HepG2 (cell line): ENCODE measurements around the gene LASP1. TPM values are rescaled to one million over a fixed set of nuclear protein-coding genes. Genes with fewer than 3 reads are reported as not detected.

Source experiments
- IKZF4 ChIP-seq: sonication (generic); formaldehyde crosslinking; IDR thresholded peaks from 2 replicates; pipeline ENCODE4 v1.5.1; 2020; ENCODE audit warnings: borderline replicate concordance, mild to moderate bottlenecking, low read depth, missing genetic modification reagents; ENCODE audit errors: not compliant biosample characterization
- KAT8 ChIP-seq: IDR thresholded peaks from 2 replicates; pipeline ENCODE4 v1.6.1; 2016; ENCODE audit warnings: missing genetic modification reagents, missing compliant biosample characterization
- NFYC ChIP-seq: IDR thresholded peaks from 2 replicates; pipeline ENCODE4 v1.6.1; 2016; ENCODE audit warnings: missing genetic modification reagents, missing compliant biosample characterization
- NRL ChIP-seq: sonication (generic); formaldehyde crosslinking; IDR thresholded peaks from 2 replicates; pipeline ENCODE4 v1.5.0; 2020; ENCODE audit warnings: missing genetic modification reagents, mild to moderate bottlenecking, moderate library complexity, borderline replicate concordance
- RFX1 ChIP-seq: fragments of 450-650 bp; IDR thresholded peaks from 2 replicates; pipeline ENCODE4 v1.6.1; 2017
- SNAI1 ChIP-seq: sonication (generic); formaldehyde crosslinking; IDR thresholded peaks from 2 replicates; pipeline ENCODE4 v1.5.0; 2020; ENCODE audit warnings: mild to moderate bottlenecking, missing genetic modification reagents, borderline replicate concordance
- TGIF2 ChIP-seq: IDR thresholded peaks from 2 replicates; pipeline ENCODE4 v1.6.1; 2016; ENCODE audit warnings: control low read depth, missing compliant biosample characterization
- ZFP36 ChIP-seq: fragments of 150-350 bp; IDR thresholded peaks from 2 replicates; pipeline ENCODE4 v1.6.1; 2018; ENCODE audit warnings: borderline replicate concordance, low read length, low read depth; ENCODE audit not compliant: partially characterized antibody
- ZMYM4 ChIP-seq: sonication (generic); formaldehyde crosslinking; IDR thresholded peaks from 2 replicates; pipeline ENCODE4 v1.8.1; 2023; ENCODE audit warnings: mild to moderate bottlenecking, missing genetic modification reagents
- ZNF451 ChIP-seq: sonication (generic); formaldehyde crosslinking; IDR thresholded peaks from 2 replicates; pipeline ENCODE4 v1.5.0; 2020; ENCODE audit warnings: mild to moderate bottlenecking, missing genetic modification reagents
- ZNF761 ChIP-seq: sonication (generic); formaldehyde crosslinking; conservative IDR thresholded peaks from 2 replicates; pipeline ENCODE4 v1.4.0; 2020; ENCODE audit warnings: mild to moderate bottlenecking, missing genetic modification reagents
- ZNF776 ChIP-seq: sonication (generic); formaldehyde crosslinking; IDR thresholded peaks from 2 replicates; pipeline ENCODE4 v1.4.0; 2020; ENCODE audit warnings: mild to moderate bottlenecking, missing genetic modification reagents
- ZSCAN20 ChIP-seq: sonication (generic); formaldehyde crosslinking; IDR thresholded peaks from 2 replicates; pipeline ENCODE4 v1.4.0; 2020; ENCODE audit warnings: missing genetic modification reagents, mild to moderate bottlenecking, borderline replicate concordance
- polyA plus RNA-seq, 8 experiments: library from polyadenylated mRNA; depleted of rRNA in 3 of 8; stranded (reverse) in 7 of 8; unstranded in 1 of 8; fragments of >200 nt; fragmentation: Illumina TruSeq in 4 of 8; extraction: Trizol in 4 of 8; gene quantifications; 2 replicates each; pipeline versions ENCODE4 v1.2.1 to v1.2.3, GENCODE V29; 2011 to 2016; ENCODE audit warnings: low read depth in 4 of 8, missing spikeins in 1 of 8, mixed read lengths in 1 of 8; ENCODE audit not compliant: insufficient read depth in 1 of 8
- total RNA-seq, 5 experiments: library from RNA; depleted of rRNA; stranded (reverse); fragments of >200 nt; fragmentation: Illumina TruSeq; extraction: Trizol; gene quantifications; 2 replicates each; pipeline ENCODE4 v1.2.3, GENCODE V29; 2016; ENCODE audit warnings: low read depth in 1 of 5
- TF ChIP-seq, protein P1 (sequence below): IDR thresholded peaks from 2 replicates; pipeline ENCODE4 v1.6.1; 2016; ENCODE audit warnings: low read depth, control low read depth
- TF ChIP-seq, protein P2 (sequence below): sonication (generic); formaldehyde crosslinking; IDR thresholded peaks from 2 replicates; pipeline ENCODE4 v1.8.1; 2022; ENCODE audit warnings: low read depth, mild to moderate bottlenecking, missing genetic modification reagents
- TF ChIP-seq, protein P3 (sequence below): sonication (generic); formaldehyde crosslinking; IDR thresholded peaks from 2 replicates; pipeline ENCODE4 v1.4.0; 2020; ENCODE audit warnings: mild to moderate bottlenecking, low read depth, missing genetic modification reagents
- TF ChIP-seq, protein P4 (sequence below): sonication (generic); formaldehyde crosslinking; IDR thresholded peaks from 2 replicates; pipeline ENCODE4 v1.9.0; 2021; ENCODE audit warnings: missing genetic modification reagents, borderline replicate concordance
- TF ChIP-seq, protein P5 (sequence below): sonication (generic); formaldehyde crosslinking; IDR thresholded peaks from 2 replicates; pipeline ENCODE4 v1.4.0; 2020; ENCODE audit warnings: missing genetic modification reagents

LASP1 gene
- total and polyA plus RNA-seq, 2 of the 13 experiments (the other 11 are each of a cell fraction or from before 2014, with no cell fraction given), result 70.1 to 97.0 TPM

DNA sequence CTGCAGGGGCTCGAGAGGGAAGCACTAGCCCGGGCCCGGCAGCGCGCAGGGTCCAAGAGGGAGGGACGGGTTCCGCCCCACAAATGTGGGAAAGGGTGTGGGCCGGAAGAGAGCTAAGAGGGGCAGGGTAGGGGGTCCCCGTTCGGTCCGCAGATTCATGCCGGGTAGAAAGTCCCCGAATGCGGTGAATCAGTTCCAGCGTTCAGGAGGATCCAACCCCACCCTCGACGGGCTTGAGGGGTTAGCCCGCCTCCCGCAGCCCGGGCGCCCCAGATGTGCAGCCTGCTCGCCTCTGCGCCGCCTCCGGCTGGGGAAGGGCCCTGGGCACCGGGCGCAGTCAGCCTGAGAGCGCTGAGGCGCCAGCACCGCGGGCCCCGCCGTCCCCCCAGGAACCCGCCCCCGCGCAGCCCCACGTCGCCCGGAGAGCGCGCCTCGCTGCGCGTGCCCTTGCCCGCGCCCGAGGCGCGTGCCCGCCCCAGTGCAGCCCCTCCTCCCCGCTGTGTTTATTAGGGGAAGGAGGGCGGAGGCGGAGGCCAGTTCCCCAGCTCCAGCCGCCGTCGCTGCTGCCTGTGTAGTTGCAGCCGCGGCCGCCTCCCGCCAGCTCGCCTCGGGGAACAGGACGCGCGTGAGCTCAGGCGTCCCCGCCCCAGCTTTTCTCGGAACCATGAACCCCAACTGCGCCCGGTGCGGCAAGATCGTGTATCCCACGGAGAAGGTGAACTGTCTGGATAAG, at the start of gene LASP1 (continued):
- TF ChIP-seq, protein P1, sequence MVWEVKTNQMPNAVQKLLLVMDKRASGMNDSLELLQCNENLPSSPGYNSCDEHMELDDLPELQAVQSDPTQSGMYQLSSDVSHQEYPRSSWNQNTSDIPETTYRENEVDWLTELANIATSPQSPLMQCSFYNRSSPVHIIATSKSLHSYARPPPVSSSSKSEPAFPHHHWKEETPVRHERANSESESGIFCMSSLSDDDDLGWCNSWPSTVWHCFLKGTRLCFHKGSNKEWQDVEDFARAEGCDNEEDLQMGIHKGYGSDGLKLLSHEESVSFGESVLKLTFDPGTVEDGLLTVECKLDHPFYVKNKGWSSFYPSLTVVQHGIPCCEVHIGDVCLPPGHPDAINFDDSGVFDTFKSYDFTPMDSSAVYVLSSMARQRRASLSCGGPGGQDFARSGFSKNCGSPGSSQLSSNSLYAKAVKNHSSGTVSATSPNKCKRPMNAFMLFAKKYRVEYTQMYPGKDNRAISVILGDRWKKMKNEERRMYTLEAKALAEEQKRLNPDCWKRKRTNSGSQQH, result peak; percentile 96
- TF ChIP-seq TGIF2 (CRISPR knock-in tag), result peak; percentile 94
- TF ChIP-seq, protein P2, sequence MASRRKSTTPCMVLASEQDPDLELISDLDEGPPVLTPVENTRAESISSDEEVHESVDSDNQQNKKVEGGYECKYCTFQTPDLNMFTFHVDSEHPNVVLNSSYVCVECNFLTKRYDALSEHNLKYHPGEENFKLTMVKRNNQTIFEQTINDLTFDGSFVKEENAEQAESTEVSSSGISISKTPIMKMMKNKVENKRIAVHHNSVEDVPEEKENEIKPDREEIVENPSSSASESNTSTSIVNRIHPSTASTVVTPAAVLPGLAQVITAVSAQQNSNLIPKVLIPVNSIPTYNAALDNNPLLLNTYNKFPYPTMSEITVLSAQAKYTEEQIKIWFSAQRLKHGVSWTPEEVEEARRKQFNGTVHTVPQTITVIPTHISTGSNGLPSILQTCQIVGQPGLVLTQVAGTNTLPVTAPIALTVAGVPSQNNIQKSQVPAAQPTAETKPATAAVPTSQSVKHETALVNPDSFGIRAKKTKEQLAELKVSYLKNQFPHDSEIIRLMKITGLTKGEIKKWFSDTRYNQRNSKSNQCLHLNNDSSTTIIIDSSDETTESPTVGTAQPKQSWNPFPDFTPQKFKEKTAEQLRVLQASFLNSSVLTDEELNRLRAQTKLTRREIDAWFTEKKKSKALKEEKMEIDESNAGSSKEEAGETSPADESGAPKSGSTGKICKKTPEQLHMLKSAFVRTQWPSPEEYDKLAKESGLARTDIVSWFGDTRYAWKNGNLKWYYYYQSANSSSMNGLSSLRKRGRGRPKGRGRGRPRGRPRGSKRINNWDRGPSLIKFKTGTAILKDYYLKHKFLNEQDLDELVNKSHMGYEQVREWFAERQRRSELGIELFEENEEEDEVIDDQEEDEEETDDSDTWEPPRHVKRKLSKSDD, result peak; percentile 70; the same call in 1 of the 2 replicates
- peak; percentile 89; the same call in 1 of the 2 replicates for TF ChIP-seq ZSCAN20 (CRISPR knock-in tag)
- peak; percentile 63 for TF ChIP-seq KAT8 (CRISPR knock-in tag)
- TF ChIP-seq ZNF776 (CRISPR knock-in tag), result peak; percentile 85
- peak; percentile 23; the same call in 1 of the 2 replicates for TF ChIP-seq SNAI1 (CRISPR knock-in tag)
- TF ChIP-seq, protein P3, sequence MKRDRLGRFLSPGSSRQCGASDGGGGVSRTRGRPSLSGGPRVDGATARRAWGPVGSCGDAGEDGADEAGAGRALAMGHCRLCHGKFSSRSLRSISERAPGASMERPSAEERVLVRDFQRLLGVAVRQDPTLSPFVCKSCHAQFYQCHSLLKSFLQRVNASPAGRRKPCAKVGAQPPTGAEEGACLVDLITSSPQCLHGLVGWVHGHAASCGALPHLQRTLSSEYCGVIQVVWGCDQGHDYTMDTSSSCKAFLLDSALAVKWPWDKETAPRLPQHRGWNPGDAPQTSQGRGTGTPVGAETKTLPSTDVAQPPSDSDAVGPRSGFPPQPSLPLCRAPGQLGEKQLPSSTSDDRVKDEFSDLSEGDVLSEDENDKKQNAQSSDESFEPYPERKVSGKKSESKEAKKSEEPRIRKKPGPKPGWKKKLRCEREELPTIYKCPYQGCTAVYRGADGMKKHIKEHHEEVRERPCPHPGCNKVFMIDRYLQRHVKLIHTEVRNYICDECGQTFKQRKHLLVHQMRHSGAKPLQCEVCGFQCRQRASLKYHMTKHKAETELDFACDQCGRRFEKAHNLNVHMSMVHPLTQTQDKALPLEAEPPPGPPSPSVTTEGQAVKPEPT (CRISPR knock-in tag), result no peak
- peak; percentile 9; the same call in 1 of the 2 replicates for TF ChIP-seq ZNF761 (CRISPR knock-in tag)
- no peak for TF ChIP-seq RFX1
- TF ChIP-seq, protein P4, sequence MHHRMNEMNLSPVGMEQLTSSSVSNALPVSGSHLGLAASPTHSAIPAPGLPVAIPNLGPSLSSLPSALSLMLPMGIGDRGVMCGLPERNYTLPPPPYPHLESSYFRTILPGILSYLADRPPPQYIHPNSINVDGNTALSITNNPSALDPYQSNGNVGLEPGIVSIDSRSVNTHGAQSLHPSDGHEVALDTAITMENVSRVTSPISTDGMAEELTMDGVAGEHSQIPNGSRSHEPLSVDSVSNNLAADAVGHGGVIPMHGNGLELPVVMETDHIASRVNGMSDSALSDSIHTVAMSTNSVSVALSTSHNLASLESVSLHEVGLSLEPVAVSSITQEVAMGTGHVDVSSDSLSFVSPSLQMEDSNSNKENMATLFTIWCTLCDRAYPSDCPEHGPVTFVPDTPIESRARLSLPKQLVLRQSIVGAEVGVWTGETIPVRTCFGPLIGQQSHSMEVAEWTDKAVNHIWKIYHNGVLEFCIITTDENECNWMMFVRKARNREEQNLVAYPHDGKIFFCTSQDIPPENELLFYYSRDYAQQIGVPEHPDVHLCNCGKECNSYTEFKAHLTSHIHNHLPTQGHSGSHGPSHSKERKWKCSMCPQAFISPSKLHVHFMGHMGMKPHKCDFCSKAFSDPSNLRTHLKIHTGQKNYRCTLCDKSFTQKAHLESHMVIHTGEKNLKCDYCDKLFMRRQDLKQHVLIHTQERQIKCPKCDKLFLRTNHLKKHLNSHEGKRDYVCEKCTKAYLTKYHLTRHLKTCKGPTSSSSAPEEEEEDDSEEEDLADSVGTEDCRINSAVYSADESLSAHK (CRISPR knock-in tag), result 0 out of 2 replicates have a peak, but pooled peaks have one; percentile 77
- TF ChIP-seq ZFP36, result no peak
- no peak; the same call in 1 of the 2 replicates for TF ChIP-seq ZMYM4
- TF ChIP-seq NFYC, result no peak; the same call in none of the 2 replicates
- peak; percentile 94 for TF ChIP-seq NRL (CRISPR knock-in tag)
- no peak for TF ChIP-seq IKZF4 (CRISPR knock-in tag)
- TF ChIP-seq ZNF451, result peak; percentile 84
- TF ChIP-seq, protein P5, sequence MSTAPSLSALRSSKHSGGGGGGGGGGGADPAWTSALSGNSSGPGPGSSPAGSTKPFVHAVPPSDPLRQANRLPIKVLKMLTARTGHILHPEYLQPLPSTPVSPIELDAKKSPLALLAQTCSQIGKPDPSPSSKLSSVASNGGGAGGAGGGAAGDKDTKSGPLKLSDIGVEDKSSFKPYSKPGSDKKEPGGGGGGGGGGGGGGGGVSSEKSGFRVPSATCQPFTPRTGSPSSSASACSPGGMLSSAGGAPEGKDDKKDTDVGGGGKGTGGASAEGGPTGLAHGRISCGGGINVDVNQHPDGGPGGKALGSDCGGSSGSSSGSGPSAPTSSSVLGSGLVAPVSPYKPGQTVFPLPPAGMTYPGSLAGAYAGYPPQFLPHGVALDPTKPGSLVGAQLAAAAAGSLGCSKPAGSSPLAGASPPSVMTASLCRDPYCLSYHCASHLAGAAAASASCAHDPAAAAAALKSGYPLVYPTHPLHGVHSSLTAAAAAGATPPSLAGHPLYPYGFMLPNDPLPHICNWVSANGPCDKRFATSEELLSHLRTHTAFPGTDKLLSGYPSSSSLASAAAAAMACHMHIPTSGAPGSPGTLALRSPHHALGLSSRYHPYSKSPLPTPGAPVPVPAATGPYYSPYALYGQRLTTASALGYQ (CRISPR knock-in tag), result peak; percentile 23; the same call in 1 of the 2 replicates
